Ovary (tissue), 9 donors: ENCODE results near the gene FAM50A. TPM values are rescaled to one million over a fixed set of nuclear protein-coding genes. Genes with fewer than 3 reads are reported as not detected.

ENCODE experiments used
- DNase-seq, 5 donors: peaks; one replicate each; pipeline ENCODE4 v3.0.0-alpha.2; 2019 to 2020
- H3K27ac ChIP-seq, 2 donors: fragments of 200-600 bp; one replicate each; pipeline versions ENCODE4 v1.5.1 to v1.8.0; 2019 to 2022
- H3K27me3 ChIP-seq: fragments of 200-600 bp; one replicate; pipeline ENCODE4 v1.8.0; 2022
- H3K36me3 ChIP-seq: fragments of 200-600 bp; sonication (generic); one replicate; pipeline ENCODE4 v1.5.1; 2019
- H3K4me1 ChIP-seq: one replicate; pipeline ENCODE4 v1.8.1; 2013; ENCODE audit warnings: mild to moderate bottlenecking, moderate library complexity; ENCODE audit not compliant: insufficient read depth
- H3K4me3 ChIP-seq: fragments of 200-600 bp; sonication (generic); one replicate; pipeline ENCODE4 v1.5.1; 2017
- H3K9me3 ChIP-seq, 2 donors: fragments of 200-600 bp in 1 of 2; sonication (generic) in 1 of 2; one replicate each; pipeline versions ENCODE4 v1.5.1 to v1.8.1; 2013 to 2019; ENCODE audit warnings: mild to moderate bottlenecking in 1 of 2, moderate library complexity in 1 of 2
- CTCF ChIP-seq, 3 donors: fragments of 450-650 bp in 2 of 3; fragments of 200-600 bp in 1 of 3; IDR thresholded peaks; one replicate each; pipeline versions ENCODE4 v1.5.1 to v1.8.0; 2016 to 2022; ENCODE audit warnings: antibody characterized with exemption in 3 of 3, mild to moderate bottlenecking in 1 of 3
- EP300 ChIP-seq: sonication (generic); formaldehyde crosslinking; IDR thresholded peaks from one replicate; pipeline ENCODE4 v1.6.1; 2017; ENCODE audit warnings: antibody characterized with exemption
- POLR2A ChIP-seq: fragments of 450-650 bp; IDR thresholded peaks from one replicate; pipeline ENCODE4 v1.6.1; 2017; ENCODE audit warnings: antibody characterized with exemption, mild to moderate bottlenecking, moderate library complexity
- WGBS, 3 donors: extraction: QIAGEN DNeasy Blood & Tissue Kit in 1 of 3; methylation state at CpG; one replicate each; pipeline versions ENCODE4 v1.1.5 to v1.1.7; 2013 to 2017; 5-methylcytosine and 5-hydroxymethylcytosine counted together
- intact Hi-C, 4 donors: fragments of 100-400 bp; cut with DNase I; formaldehyde crosslinking; loops; one replicate each; pipeline versions ENCODE4 v1.11.0 to v1.15.1; 2022 to 2023
- polyA plus RNA-seq, 2 donors: library from polyadenylated mRNA; stranded (reverse); fragments of 200-250 nt in 1 of 2; fragments of 350-450 nt in 1 of 2; fragmentation: Illumina TruSeq in 1 of 2; extraction: RNeasy Lipid Tissue Mini Kit (QIAGEN cat#74804) in 1 of 2; gene quantifications; one replicate each; pipeline ENCODE4 v1.2.3, GENCODE V29; 2013 to 2014
- total RNA-seq, 7 donors: library from RNA; depleted of rRNA in 2 of 7; stranded (reverse); fragments of >200 nt in 2 of 7; fragmentation: NEBNext Ultra II Directional in 3 of 7; extraction: Animal tissue kit (Norgen Biotek cat#: 25700) in 3 of 7; gene quantifications; one replicate each; pipeline versions ENCODE4 v1.1.0 to v1.2.4, GENCODE V29; 2016 to 2023
- donor health status: DM: no; HTN: no; CAD: no; lungs with moderate emphysema.
- donor health status: DM: no; HTN: no; CAD: no.
- donor health status: Bipolar disorder and iron deficiency.
- donor health status: DM: yes; HTN: yes; CAD: no.
- donor health status: DM: no; HTN: no; CAD: no.
- donor health status: DM: yes; HTN: yes; CAD: no.

FAM50A gene
- total and polyA plus RNA-seq, 9 donors = 21.3 to 48.9 (median 37.6) TPM

- Histone ChIP-seq H3K27ac (no peak overlapping the region), H3K4me1 (no peaks in the 10 kb centered on the region), H3K36me3 (no peaks in the 10 kb centered on the region), H3K9me3 (no peaks in the 10 kb centered on the region), H3K27me3 (no peaks in the 10 kb centered on the region), H3K4me3 (no peak overlapping the region)
- TF ChIP-seq EP300 (no peak), POLR2A (no peak), CTCF (IDR thresholded peaks at IDR 0.05) (no peak)
- DNase-seq = no peak
- intact Hi-C loops = no loop called here
- WGBS, 3 donors = 69 to 81% (median 80%) methylated on average over 2 of the region's 2 CpGs
Measured at GRCh38 chrX:154429711-154430110, 14.2 kb upstream of the FAM50A start.

GRCh38 chrX:154430479-154430878 lies 13.5 kb upstream of the FAM50A start:
- no peak for TF ChIP-seq POLR2A
- no peak for TF ChIP-seq EP300
- TF ChIP-seq CTCF (IDR thresholded peaks at IDR 0.05) = no peak
- Histone ChIP-seq H3K36me3 (no peaks in the 10 kb centered on the region), H3K4me3 (no peak overlapping the region), H3K27ac (no peak overlapping the region), H3K9me3 (no peaks in the 10 kb centered on the region), H3K4me1 (no peaks in the 10 kb centered on the region), H3K27me3 (no peaks in the 10 kb centered on the region)
- intact Hi-C loops = no loop called here
- 76 to 81% (median 80%) methylated on average over 6 of the region's 6 CpGs for WGBS, 3 donors
- no peak for DNase-seq

- H3K9me3 ChIP-seq = no peaks in the 10 kb centered on the region
- DNase-seq = no peak
- no peak overlapping the region for H3K4me3 ChIP-seq
- H3K27me3 ChIP-seq = no peaks in the 10 kb centered on the region
- no peak for TF ChIP-seq EP300
- TF ChIP-seq POLR2A = no peak
- TF ChIP-seq CTCF (IDR thresholded peaks at IDR 0.05) = no peak
- H3K36me3 ChIP-seq = no peaks in the 10 kb centered on the region
- intact Hi-C loops = no loop called here
- 66 to 70% (median 69%) methylated on average over 7 of the region's 7 CpGs for WGBS, 3 donors
- no peak overlapping the region for H3K27ac ChIP-seq
- no peaks in the 10 kb centered on the region for H3K4me1 ChIP-seq
Measured at GRCh38 chrX:154430916-154431315, 13.0 kb upstream of the FAM50A start.

- Histone ChIP-seq H3K9me3 (no peaks in the 10 kb centered on the region), H3K27ac (no peak overlapping the region), H3K27me3 (no peaks in the 10 kb centered on the region), H3K36me3 (no peaks in the 10 kb centered on the region), H3K4me1 (no peaks in the 10 kb centered on the region), H3K4me3 (no peak overlapping the region)
- TF ChIP-seq CTCF (IDR thresholded peaks at IDR 0.05) (no peak), EP300 (no peak), POLR2A (no peak)
- intact Hi-C loops = no loop called here
- DNase-seq = no peak
- 72 to 74% (median 72%) methylated on average over 5 of the region's 5 CpGs for WGBS, 3 donors
Measured at GRCh38 chrX:154431341-154431740, 12.6 kb upstream of the FAM50A start.

GRCh38 chrX:154432210-154432609 lies 11.7 kb upstream of the FAM50A start:
- H3K27ac ChIP-seq = no peak overlapping the region
- intact Hi-C loops = no loop called here
- TF ChIP-seq EP300 = no peak
- no peak for TF ChIP-seq CTCF (IDR thresholded peaks at IDR 0.05)
- TF ChIP-seq POLR2A = no peak

More at GRCh38 chrX:154432210-154432609, 11.7 kb upstream of the FAM50A start:
- Histone ChIP-seq H3K36me3 (no peaks in the 10 kb centered on the region), H3K4me3 (no peak overlapping the region), H3K4me1 (no peaks in the 10 kb centered on the region), H3K9me3 (no peaks in the 10 kb centered on the region), H3K27me3 (no peaks in the 10 kb centered on the region)
- DNase-seq = no peak
- 77 to 84% (median 82%) methylated on average over 8 of the region's 8 CpGs for WGBS, 3 donors
